Middle frontal gyrus (tissue), 1 donor: ENCODE results near the gene RNF40.
A peak's percentile ranks its signal among the peaks of the same experiment; 100 is the strongest.

Source experiments
- DNase-seq: peaks from one replicate; pipeline ENCODE4 v3.0.0-alpha.2; 2015; ENCODE audit warnings: low spot score; ENCODE audit errors: extremely low spot score

RNF40 gene

GRCh38 chr16:30740364-30741251, 21.5 kb upstream of the RNF40 start:
- DNase-seq = no peak

- DNase-seq = no peak
Observed at GRCh38 chr16:30741461-30741914, 20.6 kb upstream of the RNF40 start.

- DNase-seq = no peak
Observed at GRCh38 chr16:30743716-30744115, 18.4 kb upstream of the RNF40 start.

- no peak for DNase-seq
Observed at GRCh38 chr16:30744183-30744582, 17.9 kb upstream of the RNF40 start.

GRCh38 chr16:30745082-30745481, 17.0 kb upstream of the RNF40 start:
- DNase-seq = no peak

- DNase-seq = no peak
Observed at GRCh38 chr16:30746638-30747175, 15.4 kb upstream of the RNF40 start.

GRCh38 chr16:30747331-30747730, 14.8 kb upstream of the RNF40 start:
- no peak for DNase-seq

GRCh38 chr16:30747799-30748633, 14.1 kb upstream of the RNF40 start, which contains the start of gene PHKG2:
PHKG2 (plus strand) TSS chr16:30748425; CDS start chr16:30748821, 396 bp downstream.
- DNase-seq = peak; percentile 99

- no peak for DNase-seq
Observed at GRCh38 chr16:30748634-30749445, 13.3 kb upstream of the RNF40 start.

GRCh38 chr16:30750201-30750600, 11.9 kb upstream of the RNF40 start:
- DNase-seq = no peak

GRCh38 chr16:30750876-30751465, 11.2 kb upstream of the RNF40 start:
- DNase-seq = no peak

- no peak for DNase-seq
Observed at GRCh38 chr16:30753596-30753995, 8.5 kb upstream of the RNF40 start.

- DNase-seq = no peak
Observed at GRCh38 chr16:30755955-30756780, 6.0 kb upstream of the RNF40 start.

- DNase-seq = no peak
Observed at GRCh38 chr16:30756781-30757100, 5.4 kb upstream of the RNF40 start.

- DNase-seq = no peak
Observed at GRCh38 chr16:30757316-30757715, 4.8 kb upstream of the RNF40 start.

- no peak for DNase-seq
Observed at GRCh38 chr16:30758988-30759491, 3.1 kb upstream of the RNF40 start.

- no peak for DNase-seq
Observed at GRCh38 chr16:30760001-30760559, 2.0 kb upstream of the RNF40 start.

GRCh38 chr16:30760577-30761426, 1.3 kb upstream of the RNF40 start:
- no peak for DNase-seq
